Measurements from ENCODE around the gene LIPE. TPM values are rescaled to one million over a fixed set of nuclear protein-coding genes. Genes with fewer than 3 reads are reported as not detected.

LIPE gene
- total and polyA plus RNA-seq, 12 donors: 39.4 to 109 (median 55.0) TPM

GRCh38 chr19:42374826-42375376, 52.3 kb downstream of the LIPE start:
- 96 to 98% methylated on average over 11 of the region's 11 CpGs for WGBS, 2 donors
- intact Hi-C loops (cut with DNase I): no loop called here
- H3K9me3 ChIP-seq: no peaks in the 10 kb centered on the region
- peak in 1 of 8 donors; percentile 4 for ATAC-seq
- peaks cover 0 to 58% (median 0%) of the 10 kb centered on the region in 9 donors for H3K36me3 ChIP-seq
- H3K4me1 ChIP-seq: peaks cover 0 to 7% (median 0%) of the 10 kb centered on the region in 9 donors
- DNase-seq: no peak
- no peaks in the 10 kb centered on the region for H3K27me3 ChIP-seq
- no peak overlapping the region for H3K27ac ChIP-seq
- no peak overlapping the region for H3K4me3 ChIP-seq
- no peak for TF ChIP-seq CTCF (IDR thresholded peaks at IDR 0.05)

GRCh38 chr19:42370626-42371175, 56.5 kb downstream of the LIPE start:
- Histone ChIP-seq H3K27ac (peak overlapping the region in 1 of 10 donors; percentile 20), H3K4me1 (peaks cover 0 to 22% (median 7%) of the 10 kb centered on the region in 9 donors), H3K4me3 (no peak overlapping the region), H3K27me3 (no peaks in the 10 kb centered on the region), H3K9me3 (no peaks in the 10 kb centered on the region), H3K36me3 (peaks cover 0 to 66% (median 0%) of the 10 kb centered on the region in 9 donors)
- intact Hi-C loops (cut with DNase I): no loop called here
- DNase-seq: no peak
- 69 to 90% methylated on average over 10 to 12 of the region's 12 CpGs for WGBS, 2 donors
- TF ChIP-seq CTCF (IDR thresholded peaks at IDR 0.05): no peak
- no peak for ATAC-seq

GRCh38 chr19:42370068-42370520, 57.1 kb downstream of the LIPE start:
- intact Hi-C loops (cut with DNase I): no loop called here
- H3K4me1 ChIP-seq: peaks cover 0 to 28% (median 8%) of the 10 kb centered on the region in 9 donors
- no peak overlapping the region for H3K4me3 ChIP-seq
- peak overlapping the region in 1 of 10 donors; percentile 20 for H3K27ac ChIP-seq
- DNase-seq: no peak
- 83 to 85% methylated on average over 9 of the region's 9 CpGs for WGBS, 2 donors
- ATAC-seq: no peak
- no peak for TF ChIP-seq CTCF (IDR thresholded peaks at IDR 0.05)
- no peaks in the 10 kb centered on the region for H3K27me3 ChIP-seq
- peaks cover 0 to 59% (median 0%) of the 10 kb centered on the region in 9 donors for H3K36me3 ChIP-seq
- no peaks in the 10 kb centered on the region for H3K9me3 ChIP-seq

- no peaks in the 10 kb centered on the region for H3K27me3 ChIP-seq
- no peak for ATAC-seq
- intact Hi-C loops (cut with DNase I): no loop called here
- peaks cover 0 to under 1% (median 0%) of the 10 kb centered on the region in 11 donors for H3K9me3 ChIP-seq
- no peak for DNase-seq
- no peak for TF ChIP-seq CTCF (IDR thresholded peaks at IDR 0.05)
- no peak overlapping the region for H3K27ac ChIP-seq
- H3K36me3 ChIP-seq: peaks cover 0 to 54% (median under 1%) of the 10 kb centered on the region in 9 donors
- WGBS, 2 donors: 90 to 91% methylated on average over 27 of the region's 27 CpGs
- peaks cover 0 to 34% (median 12%) of the 10 kb centered on the region in 9 donors for H3K4me1 ChIP-seq
- H3K4me3 ChIP-seq: no peak overlapping the region
These were observed 57.6 kb downstream of the LIPE start for GRCh38 chr19:42369433-42370067.
